HL-60/S4 treated with phorbol 12-myristate 13-acetate at 8.2 ng/mL for 4 days and 3 days (cell line): ENCODE data around the gene SLC4A4.

ENCODE experiments used
- in situ Hi-C: fragments of 300-500 bp; cut with MboI; formaldehyde crosslinking; loops from 2 replicates; pipeline ENCODE4 v1.15.0; 2022; ENCODE audit warnings: low sequenced_read_pairs

The SLC4A4 gene

GRCh38 chr4:71592793-71593192 is 254.0 kb downstream of the SLC4A4 start:
- in situ Hi-C loops, result no loop called here

- in situ Hi-C loops, result no loop called here
These were observed 254.5 kb downstream of the SLC4A4 start for GRCh38 chr4:71593311-71593710.

GRCh38 chr4:71595576-71596108 is 256.8 kb downstream of the SLC4A4 start:
- in situ Hi-C loops, result no loop called here

GRCh38 chr4:71599578-71599977 is 260.8 kb downstream of the SLC4A4 start:
- in situ Hi-C loops, result no loop called here

- in situ Hi-C loops, result no loop called here
These were observed 263.6 kb downstream of the SLC4A4 start for GRCh38 chr4:71602289-71602900.

GRCh38 chr4:71604785-71605184 is 266.0 kb downstream of the SLC4A4 start:
- in situ Hi-C loops, result no loop called here

- in situ Hi-C loops, result no loop called here
These were observed 268.3 kb downstream of the SLC4A4 start for GRCh38 chr4:71607109-71607508.

GRCh38 chr4:71607780-71608677 is 269.2 kb downstream of the SLC4A4 start:
- in situ Hi-C loops, result no loop called here

- in situ Hi-C loops, result no loop called here
These were observed 269.9 kb downstream of the SLC4A4 start for GRCh38 chr4:71608678-71609071.

GRCh38 chr4:71609167-71609566 is 270.3 kb downstream of the SLC4A4 start:
- in situ Hi-C loops, result no loop called here

- in situ Hi-C loops, result no loop called here
These were observed 270.8 kb downstream of the SLC4A4 start for GRCh38 chr4:71609651-71610050.

GRCh38 chr4:71614621-71615020 is 275.8 kb downstream of the SLC4A4 start:
- in situ Hi-C loops, result no loop called here

GRCh38 chr4:71616168-71616811 is 277.5 kb downstream of the SLC4A4 start:
- in situ Hi-C loops, result no loop called here
